ENCODE data around the gene PSKH1.
A peak's percentile ranks its signal among the peaks of the same experiment; 100 is the strongest.
"Not testable (repeated sequence)": the region's sequence is repeated elsewhere in the genome, so short reads cannot be mapped to it uniquely, and the experiment has no call there.

PSKH1 gene

DNA sequence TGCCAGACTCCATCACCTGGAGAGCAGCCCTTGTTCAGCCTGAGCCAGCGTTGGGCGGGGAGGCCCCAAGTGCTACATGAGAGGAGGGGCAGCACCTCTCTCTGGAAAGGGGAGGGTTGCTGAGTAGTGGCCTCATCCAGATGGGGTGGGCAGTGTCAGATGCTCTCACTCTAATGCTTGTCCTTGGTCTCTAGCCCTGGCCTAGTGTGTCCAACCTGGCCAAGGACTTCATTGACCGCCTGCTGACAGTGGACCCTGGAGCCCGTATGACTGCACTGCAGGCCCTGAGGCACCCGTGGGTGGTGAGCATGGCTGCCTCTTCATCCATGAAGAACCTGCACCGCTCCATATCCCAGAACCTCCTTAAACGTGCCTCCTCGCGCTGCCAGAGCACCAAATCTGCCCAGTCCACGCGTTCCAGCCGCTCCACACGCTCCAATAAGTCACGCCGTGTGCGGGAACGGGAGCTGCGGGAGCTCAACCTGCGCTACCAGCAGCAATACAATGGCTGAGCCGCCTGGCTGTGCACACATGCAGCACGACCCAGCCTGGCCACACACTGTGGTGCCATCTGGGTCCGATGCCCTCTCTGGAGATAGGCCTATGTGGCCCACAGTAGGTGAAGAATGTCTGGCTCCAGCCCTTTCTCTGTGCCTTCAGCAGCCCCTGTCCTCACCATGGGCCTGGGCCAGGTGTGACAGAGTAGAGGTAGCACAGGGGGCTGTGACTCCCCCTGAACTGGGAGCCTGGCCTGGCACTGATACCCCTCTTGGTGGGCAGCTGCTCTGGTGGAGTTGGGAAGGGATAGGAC is 34.3 kb downstream of the PSKH1 start:
- no peak for DNase-seq

DNA sequence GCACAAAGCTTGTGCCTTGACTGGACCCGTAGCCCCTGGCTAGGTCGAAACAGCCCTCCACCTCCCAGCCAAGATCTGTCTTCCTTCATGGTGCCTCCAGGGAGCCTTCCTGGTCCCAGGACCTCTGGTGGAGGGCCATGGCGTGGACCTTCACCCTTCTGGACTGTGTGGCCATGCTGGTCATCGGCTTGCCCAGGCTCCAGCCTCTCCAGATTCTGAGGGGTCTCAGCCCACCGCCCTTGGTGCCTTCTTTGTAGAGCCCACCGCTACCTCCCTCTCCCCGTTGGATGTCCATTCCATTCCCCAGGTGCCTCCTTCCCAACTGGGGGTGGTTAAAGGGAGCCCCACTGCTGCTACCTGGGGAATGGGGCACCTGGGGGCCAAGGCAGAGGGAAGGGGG is 35.1 kb downstream of the PSKH1 start:
- DNase-seq: no peak

DNA sequence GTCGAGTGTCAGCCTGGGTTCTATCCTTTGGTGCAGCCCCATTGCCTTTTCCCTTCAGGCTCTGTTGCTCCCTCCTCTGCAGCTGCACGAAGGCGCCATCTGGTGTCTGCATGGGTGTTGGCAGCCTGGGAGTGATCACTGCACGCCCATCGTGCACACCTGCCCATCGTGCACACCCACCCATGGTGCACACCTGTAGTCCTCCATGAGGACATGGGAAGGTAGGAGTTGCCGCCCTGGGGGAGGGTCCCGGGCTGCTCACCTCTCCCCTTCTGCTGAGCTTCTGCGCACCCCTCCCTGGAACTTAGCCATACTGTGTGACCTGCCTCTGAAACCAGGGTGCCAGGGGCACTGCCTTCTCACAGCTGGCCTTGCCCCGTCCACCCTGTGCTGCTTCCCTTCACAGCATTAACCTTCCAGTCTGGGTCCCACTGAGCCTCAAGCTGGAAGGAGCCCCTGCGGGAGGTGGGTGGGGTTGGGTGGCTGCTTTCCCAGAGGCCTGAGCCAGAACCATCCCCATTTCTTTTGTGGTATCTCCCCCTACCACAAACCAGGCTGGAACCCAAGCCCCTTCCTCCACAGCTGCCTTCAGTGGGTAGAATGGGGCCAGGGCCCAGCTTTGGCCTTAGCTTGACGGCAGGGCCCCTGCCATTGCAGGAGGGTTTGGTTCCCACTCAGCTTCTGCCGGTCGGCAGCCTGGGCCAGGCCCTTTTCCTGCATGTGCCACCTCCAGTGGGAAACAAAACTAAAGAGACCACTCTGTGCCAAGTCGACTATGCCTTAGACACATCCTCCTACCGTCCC is 35.7 kb downstream of the PSKH1 start:
- peak; percentile 75 for DNase-seq

DNA sequence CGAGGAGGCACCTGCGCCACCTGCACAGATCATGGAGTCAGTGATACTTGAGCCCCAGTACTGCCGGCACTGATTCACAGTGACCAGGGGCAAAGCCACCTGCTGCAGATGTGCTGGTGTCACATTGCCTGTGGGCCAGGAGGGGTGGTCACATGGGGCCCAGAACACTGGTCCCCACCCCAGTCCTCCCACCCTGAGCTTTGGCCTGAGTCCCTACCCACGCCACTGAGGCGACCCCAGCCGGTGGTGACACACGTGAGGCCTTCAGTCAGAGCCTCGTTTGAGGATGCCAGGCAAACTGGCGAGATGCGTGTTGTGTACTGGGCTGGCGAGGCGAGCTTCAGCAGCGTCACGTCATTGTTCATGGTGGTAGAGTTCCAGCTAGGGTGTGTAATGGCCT is 37.1 kb downstream of the PSKH1 start:
- DNase-seq: no peak

DNA sequence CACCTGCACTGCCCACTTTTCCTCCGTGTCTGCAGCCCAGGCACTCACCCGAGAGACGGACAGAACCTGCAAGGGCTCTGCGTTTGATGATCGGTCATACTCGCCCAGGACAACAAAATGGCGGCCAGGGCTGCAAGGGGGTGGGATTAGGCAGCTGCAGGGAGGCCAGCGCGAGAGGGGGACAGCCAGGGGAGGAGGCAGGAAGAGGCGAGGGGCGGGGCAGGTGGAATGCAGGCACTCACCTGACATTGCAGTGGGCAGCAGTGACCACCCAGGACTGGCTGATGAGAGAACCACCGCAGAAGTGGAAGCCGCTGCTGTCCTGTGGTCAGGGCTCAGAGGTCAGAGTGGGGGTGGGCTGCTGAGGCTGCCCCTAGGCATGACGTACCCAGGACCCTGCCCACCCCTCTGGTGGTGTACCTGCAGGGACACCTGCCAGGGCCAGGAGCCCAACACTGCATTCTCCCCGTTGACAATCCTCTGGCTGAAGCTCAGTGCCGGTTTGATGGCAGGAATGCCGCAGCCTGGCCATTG is 37.7 kb downstream of the PSKH1 start:
- DNase-seq: no peak

DNA sequence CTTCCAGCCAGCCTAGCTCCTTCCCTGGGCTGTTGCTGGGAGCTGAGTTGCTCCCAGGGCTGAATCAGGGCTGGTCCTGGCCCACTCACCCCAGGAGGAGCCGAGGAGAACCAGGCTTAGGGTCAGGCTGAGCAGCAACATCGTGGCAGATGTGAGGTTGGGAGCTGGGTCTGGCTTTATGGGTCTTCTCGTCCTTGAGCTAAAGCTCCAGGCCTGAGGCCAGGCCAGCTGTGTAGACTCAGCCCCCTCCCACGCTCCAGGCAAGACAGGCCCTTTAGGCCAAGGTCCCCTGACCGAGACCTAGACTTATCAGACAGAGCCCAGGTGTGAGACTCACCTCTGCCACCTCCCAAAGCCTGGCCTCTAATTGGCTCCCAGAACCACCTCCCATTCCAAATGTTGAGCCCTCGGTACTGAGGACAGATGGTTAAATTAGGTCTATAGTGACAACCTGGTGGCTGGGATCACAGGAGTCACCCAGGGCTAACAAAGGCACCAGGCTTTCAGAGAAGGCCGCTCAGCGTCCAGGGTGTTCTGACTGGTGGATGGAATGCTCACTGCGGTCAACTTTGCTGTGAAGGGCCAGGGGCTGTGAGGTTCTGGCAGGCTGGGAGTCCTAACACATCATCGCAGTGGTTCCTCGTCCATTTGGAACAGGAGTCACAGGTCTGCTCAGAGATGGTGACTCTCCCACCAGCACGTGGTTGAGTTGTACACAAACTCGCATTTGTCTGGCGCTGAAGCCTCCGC is 38.8 kb downstream of the PSKH1 start, which contains the start of gene CTRL:
TSS of gene CTRL (minus strand) at position 151 of the 750 bp plus-strand sequence. CDS start at position 141, 10 bp downstream.
- no peak for DNase-seq

DNA sequence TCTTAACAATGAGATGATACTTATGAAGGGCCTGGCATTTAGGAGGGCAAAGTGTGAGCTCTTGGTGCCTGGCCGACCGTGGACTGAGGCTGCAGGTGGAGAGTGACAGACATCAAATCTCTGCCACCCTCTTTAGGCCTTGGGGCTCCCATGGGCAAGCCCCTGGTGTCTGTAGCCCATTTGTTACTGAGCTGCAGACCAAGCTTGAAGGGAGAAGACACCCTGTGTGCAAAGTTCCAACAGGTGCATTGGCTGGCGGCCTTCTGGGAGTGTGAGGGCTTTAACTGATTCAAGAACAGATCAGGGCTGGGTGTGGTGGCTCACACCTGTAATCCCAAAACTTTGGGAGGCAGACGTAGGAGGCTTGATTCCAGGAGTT is 39.4 kb downstream of the PSKH1 start:
- DNase-seq: no peak

DNA sequence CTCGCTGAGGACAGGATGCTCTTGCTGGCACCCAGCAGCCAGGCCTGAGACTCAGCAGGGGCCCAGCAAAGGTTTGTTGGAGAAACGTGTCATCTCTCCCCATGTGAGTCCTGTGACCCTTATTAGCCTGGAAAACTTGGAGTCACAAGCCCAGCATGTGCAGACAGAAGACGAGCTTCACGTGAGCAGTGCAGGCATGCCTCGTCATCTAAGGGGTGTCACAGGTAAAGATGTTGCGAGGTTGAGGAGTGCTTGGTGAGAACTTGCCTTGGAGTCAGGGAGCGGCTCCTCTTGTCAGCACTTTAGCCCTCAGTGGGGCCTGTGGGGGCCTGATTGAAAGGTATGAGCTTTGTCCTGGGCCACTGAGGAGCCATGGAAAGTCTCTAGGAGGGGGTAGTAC is 40.8 kb downstream of the PSKH1 start:
- no peak for DNase-seq

DNA sequence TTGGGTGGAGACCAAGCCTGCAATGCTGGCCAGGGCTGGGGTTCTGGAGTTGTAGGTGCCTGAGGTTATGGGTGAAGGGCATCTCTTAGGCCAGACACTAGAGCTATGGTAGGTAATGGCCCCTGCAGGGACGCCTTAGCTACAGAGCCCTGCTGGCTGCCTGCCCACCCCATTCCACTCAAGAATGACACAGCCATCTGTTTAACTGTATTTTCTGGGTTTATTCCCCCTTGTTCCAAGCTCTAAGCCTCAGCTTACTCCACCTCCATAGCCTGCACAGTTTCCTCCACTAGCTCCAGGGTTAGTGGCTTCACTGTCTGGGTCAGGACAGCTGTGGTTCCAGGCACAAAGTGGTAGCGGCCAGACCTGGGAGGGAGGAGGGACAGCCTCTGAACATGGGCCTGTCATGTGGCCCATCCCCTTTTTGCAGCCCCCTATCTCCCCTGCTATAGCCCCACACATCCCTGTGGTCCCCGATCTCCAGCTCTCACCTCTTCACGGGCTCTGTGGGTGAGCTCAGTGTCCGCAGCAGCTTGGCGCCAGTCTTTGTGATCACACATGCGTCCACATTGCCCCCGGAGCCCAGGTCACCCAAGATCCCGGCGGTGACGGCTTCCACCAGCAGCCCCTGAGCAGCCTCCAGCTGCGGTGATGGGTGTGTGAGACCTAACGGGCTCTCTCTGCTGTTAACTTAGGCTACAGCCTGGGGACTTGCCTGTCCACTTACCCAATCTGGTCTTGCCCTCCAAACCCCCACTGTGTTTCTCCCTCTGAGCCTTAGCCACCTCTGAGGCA is 41.4 kb downstream of the PSKH1 start:
- peak; percentile 29 for DNase-seq

DNA sequence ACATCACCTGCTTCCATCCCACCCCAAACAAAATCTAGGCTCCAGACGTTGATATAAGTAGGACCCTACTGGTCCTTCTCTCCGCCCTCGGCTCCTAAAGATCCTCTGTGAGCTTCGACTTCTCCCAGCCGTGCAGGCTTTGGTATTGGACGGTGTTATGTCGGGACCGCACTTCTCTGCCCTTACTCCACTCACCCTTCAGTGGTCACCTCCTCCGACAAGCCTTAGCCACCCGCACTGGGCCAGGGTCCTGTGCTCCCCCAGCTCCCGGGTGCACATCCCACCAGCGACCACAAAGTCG is 42.0 kb downstream of the PSKH1 start:
- peak; percentile 51 for DNase-seq

DNA sequence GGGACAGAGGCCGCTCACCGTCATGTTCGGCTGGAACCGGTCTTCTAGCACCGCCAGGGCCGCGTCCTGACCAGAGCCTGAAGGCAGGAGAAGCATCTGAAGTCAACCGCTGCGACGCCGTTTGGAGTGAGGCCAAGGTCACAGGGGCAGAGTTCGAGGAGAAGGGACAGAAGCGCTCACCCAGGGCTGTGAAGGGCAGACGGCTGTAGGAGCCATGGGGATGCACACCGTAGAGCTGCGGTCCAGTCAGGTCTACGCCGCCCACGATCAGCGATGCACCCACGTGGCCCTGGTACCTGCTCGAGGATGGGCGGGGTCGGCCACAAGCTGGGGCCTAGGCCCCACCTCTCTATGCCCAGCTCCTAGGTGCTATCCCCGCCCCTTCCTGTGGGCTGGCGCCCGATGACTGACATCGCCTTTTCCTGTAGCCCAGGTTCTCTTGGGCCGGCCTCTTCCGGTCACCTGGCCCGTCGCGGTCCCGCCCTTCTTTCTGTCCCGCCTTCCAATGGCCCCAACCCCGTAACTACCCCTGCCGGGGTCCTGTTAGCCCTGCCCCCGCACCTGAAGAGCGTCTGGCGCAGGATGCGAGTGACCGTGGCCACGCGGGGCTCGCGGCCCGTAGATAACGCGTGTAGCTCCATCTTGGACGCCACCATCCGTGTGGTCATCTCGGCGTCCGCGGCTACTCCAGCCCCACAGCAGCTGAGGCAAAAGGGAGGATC is 42.5 kb downstream of the PSKH1 start:
- DNase-seq: peak; percentile 97

DNA sequence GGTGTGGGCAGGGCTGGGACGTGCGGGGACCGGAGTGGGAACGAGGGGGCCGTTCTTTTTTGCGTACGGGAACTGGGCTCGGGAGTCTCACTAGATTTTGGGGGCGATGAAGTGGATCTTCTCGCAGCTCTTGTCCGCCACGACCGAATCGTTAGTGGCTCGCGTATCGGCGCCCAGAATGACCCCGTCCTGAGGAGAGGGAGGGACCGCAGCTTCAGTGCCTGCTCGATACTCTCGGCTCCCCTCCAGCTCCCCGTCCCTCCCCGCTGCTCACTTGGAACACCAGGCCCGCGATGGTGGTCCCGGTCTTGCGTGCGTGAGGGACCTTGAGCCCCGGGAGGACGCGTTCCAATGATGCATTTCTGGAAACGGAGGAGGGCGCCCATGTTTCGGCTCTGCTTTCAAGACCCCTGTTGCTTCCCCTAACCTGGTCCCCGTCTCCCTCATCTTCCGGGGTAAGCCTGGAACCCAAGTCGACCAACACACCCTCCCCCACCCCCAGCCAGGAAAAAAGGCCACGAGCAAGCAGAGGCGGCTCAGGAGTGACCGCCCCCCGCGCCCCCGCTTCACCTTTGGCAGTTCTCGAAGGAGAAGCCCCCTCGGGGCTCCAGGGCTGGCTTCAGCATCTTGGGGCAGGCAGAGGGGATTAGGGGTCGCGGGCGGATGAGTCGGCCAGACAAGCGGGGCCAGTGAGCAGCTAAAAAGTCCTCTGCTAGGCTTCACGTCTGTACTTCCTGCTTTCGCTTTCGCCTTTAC is 43.2 kb downstream of the PSKH1 start, which contains the start of gene PSMB10:
TSS of gene PSMB10 (minus strand) at position 727 of the 756 bp plus-strand sequence. CDS start at position 626, 101 bp downstream.
- DNase-seq: peak; percentile 46

DNA sequence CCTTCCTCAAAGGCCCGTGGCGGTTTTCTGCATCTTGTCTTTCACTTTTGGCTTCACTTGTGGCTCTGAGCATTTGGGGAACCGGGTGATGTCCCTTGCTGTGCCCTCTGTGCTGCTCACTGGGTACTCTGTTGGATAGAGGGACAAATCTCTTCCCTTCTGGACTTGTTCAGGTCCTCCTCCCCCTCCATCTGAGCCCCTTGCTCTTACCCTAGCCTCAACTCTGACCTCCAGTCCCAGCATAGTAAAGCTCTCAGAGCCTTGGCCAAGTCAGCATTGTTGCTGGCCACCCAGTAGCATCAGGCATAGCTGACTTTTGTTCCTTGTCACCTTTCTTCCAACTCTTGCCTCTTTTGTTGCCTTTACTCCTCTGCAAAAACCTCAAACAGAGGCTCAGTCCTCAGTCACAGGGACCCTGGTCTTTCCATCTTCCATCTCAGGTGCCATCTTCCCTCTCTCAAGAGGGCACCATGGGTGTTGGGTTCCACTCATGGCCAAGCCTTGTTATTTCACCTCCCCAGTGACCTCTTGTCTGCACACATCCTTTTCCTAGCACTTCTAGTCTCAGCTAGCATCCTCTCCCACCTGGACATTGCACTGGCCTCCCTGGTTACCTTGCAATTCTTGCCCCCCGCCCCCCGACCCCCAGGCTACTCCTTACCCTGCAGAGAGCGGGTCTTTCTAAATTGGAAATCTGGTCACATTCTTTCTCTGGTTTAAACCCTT is 44.0 kb downstream of the PSKH1 start:
- DNase-seq: no peak

DNA sequence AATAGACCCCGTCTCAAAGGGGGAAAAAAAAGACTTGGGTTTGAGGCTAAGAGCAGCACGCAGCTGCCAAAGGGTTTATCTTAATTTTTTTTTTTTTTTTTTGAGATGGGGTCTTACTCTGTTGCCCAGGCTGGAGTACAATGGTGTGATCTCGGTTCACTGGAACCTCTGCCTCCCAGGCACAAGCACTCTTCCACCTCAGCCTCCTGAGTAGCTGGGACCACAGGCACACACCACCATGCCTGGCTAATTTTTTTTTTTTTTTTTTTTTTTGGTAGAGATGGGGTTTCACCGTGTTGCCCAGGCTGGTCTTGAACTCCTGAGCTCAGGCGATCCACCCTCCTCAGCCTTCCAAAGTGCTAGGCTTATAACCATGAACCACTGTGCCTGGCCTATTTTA is 44.7 kb downstream of the PSKH1 start:
- DNase-seq: not testable (repeated sequence)

DNA sequence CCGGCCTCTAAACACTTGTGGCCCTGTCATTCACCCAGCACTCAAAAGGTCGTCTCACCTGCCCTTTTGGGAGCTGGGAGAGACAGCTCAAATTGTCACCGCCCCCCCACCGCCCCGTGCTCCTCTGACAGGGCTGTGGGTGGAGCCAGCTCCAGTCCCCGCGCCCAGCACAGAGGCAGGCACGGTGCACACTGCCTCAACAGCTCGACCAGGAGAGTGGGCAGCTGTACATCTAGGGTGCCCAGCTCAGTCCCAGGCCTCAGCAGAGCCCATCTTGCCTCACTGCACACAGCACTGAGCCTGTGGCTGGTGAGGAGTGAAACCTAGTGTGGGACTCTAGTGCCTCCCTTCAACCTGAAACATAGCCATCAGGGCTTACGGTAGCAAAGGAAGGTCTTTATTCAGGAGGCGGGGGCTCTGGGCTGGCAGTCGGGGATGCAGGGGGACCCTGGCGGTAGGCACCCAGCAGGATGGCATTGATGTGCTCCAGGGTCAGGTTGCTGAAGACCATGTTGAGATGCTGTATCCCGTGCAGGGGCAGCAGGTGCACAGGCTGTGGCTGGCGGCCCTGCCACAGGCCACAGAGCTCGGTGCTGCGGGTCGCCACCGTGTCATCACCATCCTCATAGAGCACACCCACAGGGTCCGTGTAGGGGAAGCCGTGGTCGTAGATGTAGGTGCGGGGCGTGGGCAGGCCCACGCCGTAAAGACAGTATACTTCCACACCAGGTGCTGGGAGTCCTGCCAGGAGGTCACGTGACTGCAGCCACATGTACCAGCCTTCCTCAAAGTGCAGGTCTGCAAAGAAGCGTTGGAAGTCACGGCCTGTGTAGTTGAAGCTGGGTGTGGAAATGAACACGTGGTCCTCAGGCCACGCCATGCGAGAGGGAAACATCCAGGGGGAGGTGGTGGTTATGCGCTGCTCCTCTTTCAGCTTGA is 46.7 kb downstream of the PSKH1 start:
- no peak for DNase-seq

DNA sequence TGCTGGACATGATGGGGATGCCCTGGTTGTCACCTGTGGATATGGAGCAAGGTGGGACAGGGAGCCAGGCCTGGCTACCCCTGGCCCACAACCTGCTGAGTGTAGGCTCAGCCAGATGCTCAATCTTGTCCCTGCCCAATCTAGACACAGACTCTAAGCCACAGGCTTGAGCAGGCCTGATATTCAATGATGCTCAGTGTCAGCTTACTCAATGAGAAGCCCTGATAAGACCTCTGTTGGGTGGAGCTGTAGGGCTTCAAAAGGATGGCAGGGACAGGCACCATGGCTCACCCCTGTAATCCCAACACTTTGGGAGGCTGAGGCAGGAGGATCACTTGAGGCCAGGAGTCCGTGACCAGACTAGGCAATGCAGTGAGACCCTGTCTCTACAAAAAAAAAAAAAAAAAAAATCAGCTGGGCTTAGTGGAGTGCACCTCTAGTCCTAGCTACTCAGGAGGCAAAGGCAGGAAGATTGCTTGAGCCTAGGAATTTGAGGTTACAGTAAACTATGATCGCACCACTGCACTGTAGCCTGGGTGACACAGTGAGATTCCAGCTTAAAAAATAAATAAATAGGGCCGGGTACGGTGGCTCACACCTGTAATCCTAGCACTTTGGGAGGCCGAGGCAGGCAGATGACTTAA is 47.5 kb downstream of the PSKH1 start:
- DNase-seq: no peak

DNA sequence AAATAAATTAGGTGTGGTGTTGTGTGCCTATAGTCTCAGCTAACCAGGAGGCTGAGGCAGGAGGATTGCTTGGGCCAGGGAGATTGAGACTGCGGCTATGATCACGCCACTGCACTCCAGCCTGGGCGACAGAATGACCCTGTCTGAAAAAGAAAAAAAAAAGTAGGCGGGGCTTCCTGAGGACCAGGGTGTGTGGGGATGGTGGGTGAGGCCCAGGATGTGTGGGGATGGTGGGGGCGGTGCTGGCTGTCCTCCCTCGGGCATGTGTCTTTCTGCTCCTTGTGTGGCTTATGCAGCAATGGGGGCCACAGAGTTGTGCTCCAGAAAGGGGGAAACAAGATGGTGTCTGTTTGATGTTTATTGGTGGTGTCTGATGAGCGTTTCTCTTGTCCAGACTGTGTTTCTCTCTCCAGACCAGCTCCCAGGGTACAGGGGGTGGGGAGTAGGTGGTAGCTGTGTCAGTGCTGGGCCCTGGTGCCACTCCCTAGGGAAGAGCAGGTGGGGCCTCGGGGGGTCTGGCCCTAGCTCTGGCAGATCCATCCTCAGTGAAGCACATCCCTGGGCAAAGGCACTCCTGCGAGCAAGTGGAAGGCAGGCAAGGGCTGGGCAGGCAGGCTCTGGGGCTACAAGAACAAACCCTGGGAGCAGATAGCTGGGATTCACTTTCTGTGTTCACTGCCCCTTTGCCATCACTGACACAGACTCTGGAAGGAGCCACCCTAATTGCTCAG is 48.6 kb downstream of the PSKH1 start:
- no peak for DNase-seq

DNA sequence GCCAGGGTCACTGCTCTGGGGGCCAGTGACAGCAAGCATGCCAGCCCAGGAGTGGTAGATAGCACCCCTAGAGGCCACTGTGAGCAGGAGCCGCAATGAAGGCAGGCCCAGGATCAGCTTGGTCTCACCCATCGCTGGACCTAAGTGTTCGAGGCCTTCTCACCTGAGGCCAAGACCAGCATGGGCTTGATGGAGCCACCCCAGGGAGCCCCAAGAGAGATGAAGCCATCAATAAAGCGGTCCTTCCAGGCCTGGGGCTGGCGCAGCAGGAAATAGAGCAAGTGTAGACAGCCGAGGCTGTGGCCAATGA is 49.1 kb downstream of the PSKH1 start:
- peak; percentile 38 for DNase-seq

All from NCI-H69 (cell line).